Measurements from ENCODE around the gene RBBP8NL. TPM values are rescaled to one million over a fixed set of nuclear protein-coding genes. Genes with fewer than 3 reads are reported as not detected.

The RBBP8NL gene
- total and polyA plus RNA-seq, 12 donors, result not detected

DNA sequence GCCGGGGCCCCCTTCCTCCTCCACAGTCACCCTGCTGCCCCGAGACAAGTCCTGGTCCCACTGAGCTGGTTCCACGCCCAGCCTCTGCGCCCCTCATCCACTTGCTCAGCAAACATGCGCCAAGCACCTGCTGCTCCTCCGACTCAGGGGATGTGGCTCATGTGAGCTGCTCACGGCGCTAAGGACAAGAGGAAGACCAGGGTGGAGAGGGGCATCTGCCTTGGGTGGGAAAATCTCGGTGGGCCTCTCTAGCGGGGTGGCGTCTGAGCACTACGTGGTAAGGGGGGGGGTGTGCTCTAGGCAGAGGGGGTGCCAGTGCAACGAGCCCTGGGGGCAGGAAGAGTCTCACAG, 64.8 kb downstream of the RBBP8NL start:
- intact Hi-C loops (cut with DNase I), result no loop called here
- peaks cover 0 to 4% of the 10 kb centered on the region in 2 donors for H3K36me3 ChIP-seq (replicated peaks in 1 of 2)
- WGBS, 4 donors, result 79 to 92% (median 83%) methylated on average over 9 to 13 of the region's 13 CpGs
- peaks cover 46 to 48% of the 10 kb centered on the region in 2 donors for H3K4me1 ChIP-seq (replicated peaks in 1 of 2)
- H3K27me3 ChIP-seq, result no peaks in the 10 kb centered on the region
- H3K4me3 ChIP-seq, result no peak overlapping the region
- TF ChIP-seq POLR2A (IDR thresholded peaks at IDR 0.05), result no peak
- no peaks in the 10 kb centered on the region for H3K9me3 ChIP-seq (replicated peaks in 1 of 3)
- DNase-seq, result peak in 1 of 7 donors; percentile 6
- H3K27ac ChIP-seq, result no peak overlapping the region

DNA sequence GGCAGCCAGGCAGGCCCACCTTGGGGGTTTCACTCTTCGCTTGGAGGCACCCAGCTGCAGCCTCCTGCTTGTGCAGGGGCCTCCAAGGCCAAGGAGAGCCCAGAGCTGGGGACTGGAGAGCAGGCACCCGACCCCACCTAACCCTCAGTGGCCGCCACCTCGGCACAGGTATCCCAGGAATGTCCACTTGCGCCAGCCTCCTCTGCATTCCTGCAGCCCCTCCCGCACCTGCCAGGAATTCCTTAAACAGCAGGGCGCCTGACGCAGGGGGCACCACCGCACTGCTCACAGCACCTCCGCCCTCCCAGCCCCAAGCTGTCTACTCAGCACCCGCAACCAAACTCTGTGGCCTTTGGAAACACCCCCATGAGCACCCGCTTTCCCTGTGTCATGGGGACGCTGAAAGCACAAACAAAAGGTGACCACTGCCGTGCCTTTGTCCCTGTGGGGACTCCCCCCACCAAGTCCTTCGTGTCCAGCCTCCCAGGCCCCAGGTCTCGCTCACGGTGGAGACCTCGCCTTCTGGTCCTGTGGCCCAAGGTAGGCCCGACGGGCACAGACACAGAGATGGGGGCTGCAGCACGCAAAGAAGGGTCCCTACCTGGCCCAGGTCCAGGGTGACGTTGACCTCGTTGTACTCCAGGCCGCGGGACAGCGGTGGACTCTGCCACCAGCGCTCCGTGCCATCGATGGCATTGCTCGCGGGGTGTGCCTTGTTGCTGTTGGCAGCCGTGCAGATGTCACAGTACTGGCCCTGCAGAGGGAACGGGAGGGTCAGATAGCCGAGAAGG, 65.3 kb downstream of the RBBP8NL start:
- DNase-seq, result peak in 5 of 7 donors; percentile 13 to 31 (median 23)
- peak overlapping the region in 1 of 5 donors; percentile 51 for H3K27ac ChIP-seq
- H3K27me3 ChIP-seq, result no peaks in the 10 kb centered on the region
- peaks cover 0 to 4% of the 10 kb centered on the region in 2 donors for H3K36me3 ChIP-seq (replicated peaks in 1 of 2)
- TF ChIP-seq, protein P1, sequence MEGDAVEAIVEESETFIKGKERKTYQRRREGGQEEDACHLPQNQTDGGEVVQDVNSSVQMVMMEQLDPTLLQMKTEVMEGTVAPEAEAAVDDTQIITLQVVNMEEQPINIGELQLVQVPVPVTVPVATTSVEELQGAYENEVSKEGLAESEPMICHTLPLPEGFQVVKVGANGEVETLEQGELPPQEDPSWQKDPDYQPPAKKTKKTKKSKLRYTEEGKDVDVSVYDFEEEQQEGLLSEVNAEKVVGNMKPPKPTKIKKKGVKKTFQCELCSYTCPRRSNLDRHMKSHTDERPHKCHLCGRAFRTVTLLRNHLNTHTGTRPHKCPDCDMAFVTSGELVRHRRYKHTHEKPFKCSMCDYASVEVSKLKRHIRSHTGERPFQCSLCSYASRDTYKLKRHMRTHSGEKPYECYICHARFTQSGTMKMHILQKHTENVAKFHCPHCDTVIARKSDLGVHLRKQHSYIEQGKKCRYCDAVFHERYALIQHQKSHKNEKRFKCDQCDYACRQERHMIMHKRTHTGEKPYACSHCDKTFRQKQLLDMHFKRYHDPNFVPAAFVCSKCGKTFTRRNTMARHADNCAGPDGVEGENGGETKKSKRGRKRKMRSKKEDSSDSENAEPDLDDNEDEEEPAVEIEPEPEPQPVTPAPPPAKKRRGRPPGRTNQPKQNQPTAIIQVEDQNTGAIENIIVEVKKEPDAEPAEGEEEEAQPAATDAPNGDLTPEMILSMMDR (IDR thresholded peaks at IDR 0.05), result no peak
- no peak for TF ChIP-seq POLR2A (IDR thresholded peaks at IDR 0.05)
- WGBS, 4 donors, result 85 to 90% (median 87%) methylated on average over 13 to 34 of the region's 34 CpGs
- intact Hi-C loops (cut with DNase I), result no loop called here
- H3K4me3 ChIP-seq, result no peak overlapping the region
- no peaks in the 10 kb centered on the region for H3K9me3 ChIP-seq (replicated peaks in 1 of 3)
- peaks cover 48 to 50% of the 10 kb centered on the region in 2 donors for H3K4me1 ChIP-seq (replicated peaks in 1 of 2)

DNA sequence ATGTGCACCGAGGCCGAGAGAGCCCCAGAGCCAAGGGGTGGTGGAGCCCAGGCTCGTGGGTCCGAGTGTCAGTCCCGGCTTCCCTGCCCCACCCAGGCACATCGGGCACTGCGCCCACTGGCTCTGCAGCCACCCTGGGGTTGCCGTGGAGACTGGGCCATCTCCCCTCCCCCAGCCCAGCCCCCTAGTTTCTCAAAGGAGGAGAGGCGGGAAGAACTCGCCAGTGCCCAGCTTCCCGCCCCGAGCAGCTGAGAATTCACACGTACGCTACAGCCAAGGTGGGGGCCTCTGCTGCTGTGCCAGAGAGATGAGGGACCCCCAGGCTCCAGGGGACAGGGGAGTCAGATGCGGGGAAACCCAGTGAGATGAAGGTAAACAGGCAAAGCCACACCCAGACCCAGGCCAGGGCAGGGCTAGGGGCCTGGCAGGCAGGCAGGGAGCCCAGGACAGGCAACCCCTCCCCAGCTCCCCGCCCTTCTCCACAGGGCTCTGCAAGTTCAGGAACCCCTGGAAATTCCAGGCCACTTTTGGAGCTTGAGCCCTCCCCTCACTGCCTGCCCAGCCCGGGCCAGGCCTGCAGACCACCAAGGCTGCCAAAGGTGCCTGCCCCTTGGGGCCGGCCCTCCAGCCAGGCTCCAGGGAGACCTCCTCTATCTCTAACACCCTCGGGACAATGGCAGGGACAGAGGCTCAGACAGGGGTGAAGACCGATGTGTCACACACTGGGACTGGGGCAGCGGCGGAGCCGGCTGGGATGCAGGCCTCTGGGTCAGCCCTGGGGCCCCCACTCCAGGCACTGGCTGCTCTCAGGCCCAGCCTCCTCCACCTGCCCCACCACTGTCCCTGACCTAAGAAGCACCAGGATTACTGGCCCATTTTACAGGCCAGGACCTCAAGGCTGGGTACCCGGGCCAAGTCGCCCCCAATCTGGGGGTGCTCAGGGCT, 66.2 kb downstream of the RBBP8NL start:
- Histone ChIP-seq H3K9me3 (replicated peaks in 1 of 3) (no peaks in the 10 kb centered on the region), H3K27ac (peak overlapping the region in 1 of 5 donors; percentile 51), H3K27me3 (no peaks in the 10 kb centered on the region), H3K36me3 (replicated peaks in 1 of 2) (peaks cover 0 to 4% of the 10 kb centered on the region in 2 donors), H3K4me3 (no peak overlapping the region), H3K4me1 (replicated peaks in 1 of 2) (peaks cover 52 to 53% of the 10 kb centered on the region in 2 donors)
- DNase-seq, result peak in 4 of 7 donors; percentile 13 to 32 (median 24)
- TF ChIP-seq, protein P1 (IDR thresholded peaks at IDR 0.05), result no peak
- TF ChIP-seq POLR2A (IDR thresholded peaks at IDR 0.05), result no peak
- intact Hi-C loops (cut with DNase I), result no loop called here
- 66 to 80% (median 72%) methylated on average over 11 to 25 of the region's 25 CpGs for WGBS, 4 donors

Other genes starting within 250 kb of the RBBP8NL start
- gene MTG2, start 244.5 kb downstream of the RBBP8NL start, total RNA-seq, result 10 to 100 TPM; 11.5 to 60.1 (median 43.1) TPM
- 10 to 100 TPM; 30.2 to 90.4 (median 84.3) TPM for gene MTG2, start 244.5 kb downstream of the RBBP8NL start, polyA plus RNA-seq
- gene HRH3, start 207.3 kb downstream of the RBBP8NL start, total RNA-seq, result under 1 TPM in 2 of 9 donors, not detected in 7; 0.06 to 0.08 TPM
- under 1 TPM in 2 of 3 donors, not detected in 1; 0.13 to 0.80 TPM for gene HRH3, start 207.3 kb downstream of the RBBP8NL start, polyA plus RNA-seq
- gene OSBPL2, start 189.0 kb downstream of the RBBP8NL start, total RNA-seq, result 10 to 100 TPM; 27.8 to 96.7 (median 39.3) TPM
- gene OSBPL2, start 189.0 kb downstream of the RBBP8NL start, polyA plus RNA-seq, result 10 to 100 TPM; 13.8 to 38.3 (median 18.8) TPM
- 100 to 1,000 TPM in 7 of 9 donors, 10 to 100 TPM in 2; 87.2 to 254 (median 162) TPM for gene ADRM1, start 124.5 kb downstream of the RBBP8NL start, total RNA-seq
- gene ADRM1, start 124.5 kb downstream of the RBBP8NL start, polyA plus RNA-seq, result 100 to 1,000 TPM in 1 of 3 donors, 10 to 100 TPM in 2; 50.6 to 125 (median 95.6) TPM
- gene LAMA5, start 60.2 kb downstream of the RBBP8NL start, total RNA-seq, result 100 to 1,000 TPM in 4 of 9 donors, 10 to 100 TPM in 4, 1 to 10 TPM in 1; 2.3 to 146 (median 94.9) TPM
- 100 to 1,000 TPM in 2 of 3 donors, 1 to 10 TPM in 1; 2.0 to 537 (median 262) TPM for gene LAMA5, start 60.2 kb downstream of the RBBP8NL start, polyA plus RNA-seq
- 1,000 to 10,000 TPM in 8 of 9 donors, 100 to 1,000 TPM in 1; 725 to 4,794 (median 1,551) TPM for gene RPS21, start 40.4 kb downstream of the RBBP8NL start, total RNA-seq
- gene RPS21, start 40.4 kb downstream of the RBBP8NL start, polyA plus RNA-seq, result 1,000 to 10,000 TPM in 2 of 3 donors, 100 to 1,000 TPM in 1; 438 to 3,024 (median 2,274) TPM
- gene CABLES2, start 20.3 kb downstream of the RBBP8NL start, total RNA-seq, result 1 to 10 TPM; 1.5 to 5.6 (median 3.7) TPM
- gene CABLES2, start 20.3 kb downstream of the RBBP8NL start, polyA plus RNA-seq, result 1 to 10 TPM; 2.8 to 4.1 (median 3.4) TPM
- gene GATA5, start 48.5 kb upstream of the RBBP8NL start, total RNA-seq, result 10 to 100 TPM in 1 of 9 donors, 1 to 10 TPM in 7, under 1 TPM in 1; 0.67 to 12.0 (median 6.2) TPM
- 1 to 10 TPM in 2 of 3 donors, under 1 TPM in 1; 0.68 to 1.9 (median 1.8) TPM for gene GATA5, start 48.5 kb upstream of the RBBP8NL start, polyA plus RNA-seq
- gene SLCO4A1, start 215.0 kb upstream of the RBBP8NL start, total RNA-seq, result 1 to 10 TPM in 8 of 9 donors, under 1 TPM in 1; 0.39 to 8.6 (median 4.7) TPM
- gene SLCO4A1, start 215.0 kb upstream of the RBBP8NL start, polyA plus RNA-seq, result 10 to 100 TPM in 2 of 3 donors, 1 to 10 TPM in 1; 2.9 to 27.0 (median 20.7) TPM

Measured in adrenal gland (tissue), 12 donors.